MM.1S (cell line): Measurements from ENCODE around the gene FPR1.

Source experiments
- DNase-seq: peaks from one replicate; pipeline ENCODE4 v3.0.0-alpha.2; 2015
- H2AFZ ChIP-seq: fragments of 300-600 bp; sonication (generic); 2 replicates; pipeline ENCODE4 v1.6.0; 2016; ENCODE audit warnings: antibody characterized with exemption, low read length
- H3F3A ChIP-seq: fragments of 300-600 bp; sonication (generic); 2 replicates; pipeline ENCODE4 v1.6.1; 2016; ENCODE audit warnings: mild to moderate bottlenecking, antibody characterized with exemption, low read length, moderate library complexity, mixed read lengths; ENCODE audit not compliant: insufficient read depth
- H3K27ac ChIP-seq: fragments of 300-600 bp; sonication (generic); 2 replicates; pipeline ENCODE4 v1.5.1; 2016; ENCODE audit warnings: mild to moderate bottlenecking, low read length
- H3K27me3 ChIP-seq: fragments of 300-600 bp; sonication (generic); replicated peaks from 2 replicates; pipeline ENCODE4 v1.6.0; 2016; ENCODE audit warnings: low read length; ENCODE audit not compliant: insufficient read depth
- H3K36me3 ChIP-seq: fragments of 300-600 bp; sonication (generic); replicated peaks from 2 replicates; pipeline ENCODE4 v1.6.1; 2016; ENCODE audit warnings: mild to moderate bottlenecking, low read length, mixed read lengths; ENCODE audit not compliant: insufficient read depth
- H3K4me1 ChIP-seq: fragments of 300-600 bp; sonication (generic); 2 replicates; pipeline ENCODE4 v1.6.1; 2016; ENCODE audit warnings: low read length, mixed read lengths
- H3K4me2 ChIP-seq: fragments of 300-600 bp; sonication (generic); 2 replicates; pipeline ENCODE4 v1.6.0; 2016; ENCODE audit warnings: low read depth, low read length
- H3K4me3 ChIP-seq: fragments of 300-600 bp; sonication (generic); 2 replicates; pipeline ENCODE4 v1.5.1; 2016; ENCODE audit warnings: low read length, mixed read lengths
- H3K79me2 ChIP-seq: fragments of 300-600 bp; sonication (generic); 2 replicates; pipeline ENCODE4 v1.6.1; 2016; ENCODE audit warnings: mixed run types, low read length, mixed read lengths
- H3K9ac ChIP-seq: fragments of 300-600 bp; sonication (generic); 2 replicates; pipeline ENCODE4 v1.6.1; 2016; ENCODE audit warnings: low read length, mixed read lengths
- H3K9me2 ChIP-seq: fragments of 300-600 bp; sonication (generic); replicated peaks from 2 replicates; pipeline ENCODE4 v1.6.1; 2016; ENCODE audit warnings: mild to moderate bottlenecking, low read length, mixed read lengths; ENCODE audit not compliant: insufficient read depth
- H3K9me3 ChIP-seq: fragments of 300-600 bp; sonication (generic); replicated peaks from 2 replicates; pipeline ENCODE4 v1.6.1; 2016; ENCODE audit warnings: mild to moderate bottlenecking, low read length, mixed read lengths; ENCODE audit not compliant: insufficient read depth
- H4K20me1 ChIP-seq: fragments of 300-600 bp; sonication (generic); 2 replicates; pipeline ENCODE4 v1.6.1; 2016; ENCODE audit warnings: mild to moderate bottlenecking, low read length, moderate library complexity, mixed read lengths; ENCODE audit not compliant: insufficient read depth
- EZH2 ChIP-seq: fragments of 300-600 bp; sonication (generic); optimal IDR thresholded peaks from 2 replicates; pipeline ENCODE3; 2017; ENCODE audit warnings: low read depth, mild to moderate bottlenecking, antibody characterized with exemption, low read length, mixed read lengths
- EZH2phosphoT487 ChIP-seq: fragments of 300-600 bp; sonication (generic); IDR thresholded peaks from 2 replicates; pipeline ENCODE4 v1.6.1; 2018; ENCODE audit warnings: antibody characterized with exemption, low read length
- TF ChIP-seq, protein P1 (sequence below): fragments of 300-600 bp; sonication (generic); IDR thresholded peaks from 2 replicates; pipeline ENCODE4 v1.5.1; 2016; ENCODE audit warnings: antibody characterized with exemption, low read length, mixed read lengths

Gene FPR1

GRCh38 chr19:51703575-51704515 lies 47.8 kb downstream of the FPR1 start:
- Histone ChIP-seq H3K36me3 (no peaks in the 10 kb centered on the region), H2AFZ (no peak overlapping the region), H3F3A (no peaks in the 10 kb centered on the region), H3K4me1 (no peaks in the 10 kb centered on the region), H3K4me2 (no peak overlapping the region), H3K9me3 (no peaks in the 10 kb centered on the region), H3K27me3 (no peaks in the 10 kb centered on the region), H3K4me3 (no peak overlapping the region), H3K9ac (no peak overlapping the region), H3K79me2 (no peaks in the 10 kb centered on the region), H3K9me2 (no peaks in the 10 kb centered on the region), H4K20me1 (no peaks in the 10 kb centered on the region), H3K27ac (no peak overlapping the region)
- DNase-seq, result no peak
- TF ChIP-seq EZH2phosphoT487, result no peak
- TF ChIP-seq, protein P1, sequence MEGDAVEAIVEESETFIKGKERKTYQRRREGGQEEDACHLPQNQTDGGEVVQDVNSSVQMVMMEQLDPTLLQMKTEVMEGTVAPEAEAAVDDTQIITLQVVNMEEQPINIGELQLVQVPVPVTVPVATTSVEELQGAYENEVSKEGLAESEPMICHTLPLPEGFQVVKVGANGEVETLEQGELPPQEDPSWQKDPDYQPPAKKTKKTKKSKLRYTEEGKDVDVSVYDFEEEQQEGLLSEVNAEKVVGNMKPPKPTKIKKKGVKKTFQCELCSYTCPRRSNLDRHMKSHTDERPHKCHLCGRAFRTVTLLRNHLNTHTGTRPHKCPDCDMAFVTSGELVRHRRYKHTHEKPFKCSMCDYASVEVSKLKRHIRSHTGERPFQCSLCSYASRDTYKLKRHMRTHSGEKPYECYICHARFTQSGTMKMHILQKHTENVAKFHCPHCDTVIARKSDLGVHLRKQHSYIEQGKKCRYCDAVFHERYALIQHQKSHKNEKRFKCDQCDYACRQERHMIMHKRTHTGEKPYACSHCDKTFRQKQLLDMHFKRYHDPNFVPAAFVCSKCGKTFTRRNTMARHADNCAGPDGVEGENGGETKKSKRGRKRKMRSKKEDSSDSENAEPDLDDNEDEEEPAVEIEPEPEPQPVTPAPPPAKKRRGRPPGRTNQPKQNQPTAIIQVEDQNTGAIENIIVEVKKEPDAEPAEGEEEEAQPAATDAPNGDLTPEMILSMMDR, result no peak
- no peak for TF ChIP-seq EZH2

DNA sequence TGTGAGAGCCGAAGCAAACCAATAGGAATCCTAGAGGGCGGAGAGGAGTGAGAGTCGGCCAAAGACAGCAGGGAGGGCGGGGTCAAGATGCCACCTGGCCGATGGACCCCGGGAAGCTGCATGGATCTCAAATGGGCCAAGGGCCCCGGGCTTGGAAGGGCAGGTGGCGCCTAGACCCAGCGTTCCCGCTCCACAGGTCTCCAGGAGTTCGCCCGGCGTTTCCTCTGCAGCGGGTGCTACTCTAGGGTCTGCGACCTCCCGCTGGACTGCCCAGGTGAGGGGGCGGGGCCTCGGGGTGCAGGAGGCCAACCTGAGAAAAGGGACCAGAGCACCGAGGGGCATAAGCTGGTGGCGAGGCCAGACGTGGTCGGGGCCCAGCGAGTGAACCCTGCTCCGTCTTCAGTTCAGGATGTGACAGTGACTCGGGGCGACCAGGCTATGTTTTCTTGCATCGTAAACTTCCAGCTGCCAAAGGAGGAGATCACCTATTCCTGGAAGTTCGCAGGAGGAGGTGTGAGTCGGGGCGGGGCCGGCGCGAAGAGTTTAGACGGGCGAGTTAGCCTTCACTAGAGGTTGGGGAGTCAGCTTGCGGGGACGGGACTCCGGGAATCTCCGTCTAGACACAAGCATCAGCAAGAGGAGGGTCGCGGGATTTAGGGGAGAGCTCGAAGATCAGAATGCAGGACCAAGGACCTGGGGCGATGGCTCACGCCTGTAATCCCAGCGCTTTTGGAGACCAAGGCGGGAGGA lies 48.7 kb downstream of the FPR1 start:
- TF ChIP-seq EZH2phosphoT487 (no peak), EZH2 (no peak)
- TF ChIP-seq, protein P1, result no peak
- no peak overlapping the region for H3K4me2 ChIP-seq
- H3K4me3 ChIP-seq, result no peak overlapping the region
- H3K4me1 ChIP-seq, result no peaks in the 10 kb centered on the region
- H3K79me2 ChIP-seq, result no peaks in the 10 kb centered on the region
- DNase-seq, result no peak
- H3K27ac ChIP-seq, result no peak overlapping the region
- H3F3A ChIP-seq, result no peaks in the 10 kb centered on the region
- no peaks in the 10 kb centered on the region for H3K36me3 ChIP-seq
- H3K9me3 ChIP-seq, result no peaks in the 10 kb centered on the region
- no peaks in the 10 kb centered on the region for H3K27me3 ChIP-seq
- no peak overlapping the region for H3K9ac ChIP-seq
- no peaks in the 10 kb centered on the region for H3K9me2 ChIP-seq
- no peak overlapping the region for H2AFZ ChIP-seq
- H4K20me1 ChIP-seq, result no peaks in the 10 kb centered on the region

DNA sequence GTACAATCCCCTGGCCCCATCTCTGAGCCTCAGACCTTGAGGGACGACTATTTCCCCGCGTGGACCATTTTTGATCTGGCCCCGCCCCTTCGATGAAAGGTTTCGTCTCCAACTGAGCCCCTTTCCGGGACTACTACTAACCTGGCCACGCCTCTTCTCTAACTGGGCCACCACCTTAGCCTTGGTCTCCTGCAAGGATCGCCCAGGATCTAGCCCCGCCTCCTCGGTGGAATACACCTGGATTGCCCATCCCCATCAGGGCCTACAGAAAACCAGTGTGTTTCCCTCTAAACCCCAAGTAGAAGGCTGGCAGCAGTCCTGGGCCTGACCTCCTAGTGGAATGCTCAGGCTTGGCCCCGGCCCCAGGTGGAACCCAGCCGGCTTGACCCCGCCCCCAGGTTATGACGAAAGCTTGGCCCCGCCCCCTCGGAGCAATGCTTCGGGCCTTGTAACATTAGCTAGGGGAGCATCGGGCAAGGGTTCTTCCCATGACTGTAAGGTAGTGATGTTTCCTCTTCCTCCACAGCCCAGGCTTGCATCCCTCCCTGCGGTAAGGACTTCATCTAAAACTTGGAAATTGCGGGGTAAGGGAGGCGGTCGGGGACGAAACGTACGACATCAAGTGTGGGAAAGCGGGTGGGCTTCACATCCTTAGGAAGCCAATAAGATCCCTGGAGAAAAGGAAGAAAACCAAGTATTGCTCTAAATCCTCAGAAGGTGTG lies 49.4 kb downstream of the FPR1 start:
- Histone ChIP-seq H3K4me2 (no peak overlapping the region), H3K79me2 (no peaks in the 10 kb centered on the region), H3K4me1 (no peaks in the 10 kb centered on the region), H4K20me1 (no peaks in the 10 kb centered on the region), H3K27me3 (no peaks in the 10 kb centered on the region), H3F3A (no peaks in the 10 kb centered on the region), H3K4me3 (no peak overlapping the region), H3K9ac (no peak overlapping the region), H2AFZ (no peak overlapping the region), H3K27ac (no peak overlapping the region), H3K36me3 (no peaks in the 10 kb centered on the region), H3K9me3 (no peaks in the 10 kb centered on the region), H3K9me2 (no peaks in the 10 kb centered on the region)
- no peak for TF ChIP-seq EZH2
- DNase-seq, result no peak
